ENCODE results near the gene CUX1. TPM values are rescaled to one million over a fixed set of nuclear protein-coding genes. Genes with fewer than 3 reads are reported as not detected.
A peak's percentile ranks its signal among the peaks of the same experiment; 100 is the strongest.

Gene CUX1
- total and polyA plus RNA-seq, 2 of the 13 experiments (the other 11 are each of a cell fraction or from before 2014, with no cell fraction given), result 13.7 to 14.9 TPM

DNA sequence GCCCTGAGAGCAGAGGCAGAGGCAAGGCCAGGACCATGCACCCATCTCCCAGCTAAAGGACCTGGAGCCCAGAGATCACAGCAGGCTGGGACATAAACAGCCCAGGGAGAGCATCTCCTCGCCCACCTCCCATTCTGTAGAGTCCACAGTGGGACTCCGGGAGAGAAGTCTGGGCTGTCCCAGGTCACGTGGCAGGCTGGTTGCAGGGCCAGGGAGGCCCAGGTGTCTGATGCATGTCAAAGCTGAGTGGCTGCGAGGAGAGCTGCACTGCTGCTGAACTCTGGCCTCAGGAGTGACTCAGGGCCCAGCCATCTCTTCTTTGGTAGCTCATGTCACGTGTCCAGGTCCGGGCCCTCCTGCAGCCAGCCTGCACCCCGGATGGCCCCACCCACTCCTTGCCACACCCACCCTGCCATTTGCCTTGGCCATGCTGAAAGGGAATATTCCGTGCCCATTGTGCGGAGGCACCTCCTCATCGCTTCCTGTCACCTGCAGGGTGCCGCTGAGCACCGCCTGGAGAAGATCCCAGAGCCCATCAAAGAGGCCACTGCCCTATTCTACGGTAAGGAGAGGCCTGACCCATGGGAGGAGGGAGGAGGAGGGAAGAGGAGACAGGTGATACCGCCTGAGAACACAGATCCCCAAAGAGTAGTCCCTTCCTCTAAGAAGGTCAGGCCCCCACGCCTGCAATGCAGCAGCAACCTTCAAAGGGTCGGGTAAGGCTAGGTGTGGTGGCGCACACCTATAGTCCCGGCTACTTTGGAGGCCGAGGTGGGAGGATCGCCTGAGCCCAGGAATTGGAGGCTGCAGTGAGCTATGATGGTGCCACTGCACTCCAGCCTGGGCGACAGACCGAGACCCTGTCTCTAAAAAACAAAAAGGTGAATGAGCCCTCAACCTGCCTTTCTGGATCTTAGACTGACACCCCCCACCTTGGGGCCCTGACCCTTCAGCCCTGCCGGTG, 456.6 kb downstream of the CUX1 start (continued):
- TF ChIP-seq, protein P1, sequence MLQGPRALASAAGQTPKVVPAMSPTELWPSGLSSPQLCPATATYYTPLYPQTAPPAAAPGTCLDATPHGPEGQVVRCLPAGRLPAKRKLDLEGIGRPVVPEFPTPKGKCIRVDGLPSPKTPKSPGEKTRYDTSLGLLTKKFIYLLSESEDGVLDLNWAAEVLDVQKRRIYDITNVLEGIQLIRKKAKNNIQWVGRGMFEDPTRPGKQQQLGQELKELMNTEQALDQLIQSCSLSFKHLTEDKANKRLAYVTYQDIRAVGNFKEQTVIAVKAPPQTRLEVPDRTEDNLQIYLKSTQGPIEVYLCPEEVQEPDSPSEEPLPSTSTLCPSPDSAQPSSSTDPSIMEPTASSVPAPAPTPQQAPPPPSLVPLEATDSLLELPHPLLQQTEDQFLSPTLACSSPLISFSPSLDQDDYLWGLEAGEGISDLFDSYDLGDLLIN (CRISPR knock-in tag; IDR thresholded peaks at IDR 0.05; ENCODE audit: borderline replicate concordance), result no peak
- no peak for TF ChIP-seq ZNF703 (CRISPR knock-in tag; IDR thresholded peaks at IDR 0.05; ENCODE audit: borderline replicate concordance)
- no peak for TF ChIP-seq ZNF550 (CRISPR knock-in tag; IDR thresholded peaks at IDR 0.05; ENCODE audit: borderline replicate concordance)
- TF ChIP-seq, protein P2, sequence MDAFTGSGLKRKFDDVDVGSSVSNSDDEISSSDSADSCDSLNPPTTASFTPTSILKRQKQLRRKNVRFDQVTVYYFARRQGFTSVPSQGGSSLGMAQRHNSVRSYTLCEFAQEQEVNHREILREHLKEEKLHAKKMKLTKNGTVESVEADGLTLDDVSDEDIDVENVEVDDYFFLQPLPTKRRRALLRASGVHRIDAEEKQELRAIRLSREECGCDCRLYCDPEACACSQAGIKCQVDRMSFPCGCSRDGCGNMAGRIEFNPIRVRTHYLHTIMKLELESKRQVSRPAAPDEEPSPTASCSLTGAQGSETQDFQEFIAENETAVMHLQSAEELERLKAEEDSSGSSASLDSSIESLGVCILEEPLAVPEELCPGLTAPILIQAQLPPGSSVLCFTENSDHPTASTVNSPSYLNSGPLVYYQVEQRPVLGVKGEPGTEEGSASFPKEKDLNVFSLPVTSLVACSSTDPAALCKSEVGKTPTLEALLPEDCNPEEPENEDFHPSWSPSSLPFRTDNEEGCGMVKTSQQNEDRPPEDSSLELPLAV (CRISPR knock-in tag; conservative IDR thresholded peaks at IDR 0.05; ENCODE audit: low read depth), result no peak
- TF ChIP-seq POGZ (CRISPR knock-in tag; IDR thresholded peaks at IDR 0.05), result peak; percentile 38; the same call in 1 of the 2 replicates
- no peak for TF ChIP-seq KAT7 (CRISPR knock-in tag; IDR thresholded peaks at IDR 0.05; ENCODE audit: borderline replicate concordance)
- TF ChIP-seq, protein P3, sequence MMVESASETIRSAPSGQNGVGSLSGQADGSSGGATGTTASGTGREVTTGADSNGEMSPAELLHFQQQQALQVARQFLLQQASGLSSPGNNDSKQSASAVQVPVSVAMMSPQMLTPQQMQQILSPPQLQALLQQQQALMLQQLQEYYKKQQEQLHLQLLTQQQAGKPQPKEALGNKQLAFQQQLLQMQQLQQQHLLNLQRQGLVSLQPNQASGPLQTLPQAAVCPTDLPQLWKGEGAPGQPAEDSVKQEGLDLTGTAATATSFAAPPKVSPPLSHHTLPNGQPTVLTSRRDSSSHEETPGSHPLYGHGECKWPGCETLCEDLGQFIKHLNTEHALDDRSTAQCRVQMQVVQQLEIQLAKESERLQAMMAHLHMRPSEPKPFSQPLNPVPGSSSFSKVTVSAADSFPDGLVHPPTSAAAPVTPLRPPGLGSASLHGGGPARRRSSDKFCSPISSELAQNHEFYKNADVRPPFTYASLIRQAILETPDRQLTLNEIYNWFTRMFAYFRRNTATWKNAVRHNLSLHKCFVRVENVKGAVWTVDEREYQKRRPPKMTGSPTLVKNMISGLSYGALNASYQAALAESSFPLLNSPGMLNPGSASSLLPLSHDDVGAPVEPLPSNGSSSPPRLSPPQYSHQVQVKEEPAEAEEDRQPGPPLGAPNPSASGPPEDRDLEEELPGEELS (CRISPR knock-in tag; IDR thresholded peaks at IDR 0.05), result no peak
- TF ChIP-seq SYNCRIP (IDR thresholded peaks at IDR 0.05; ENCODE audit: insufficient read depth, low read depth, low read length), result no peak
- TF ChIP-seq ZC3H13 (CRISPR knock-in tag; IDR thresholded peaks at IDR 0.05), result no peak
- peak; percentile 87 for TF ChIP-seq MED1 (CRISPR knock-in tag; IDR thresholded peaks at IDR 0.05)
- peak; percentile 36; the same call in 1 of the 2 replicates for TF ChIP-seq ZNF558 (CRISPR knock-in tag; IDR thresholded peaks at IDR 0.05; ENCODE audit: borderline replicate concordance)
- TF ChIP-seq, protein P4, sequence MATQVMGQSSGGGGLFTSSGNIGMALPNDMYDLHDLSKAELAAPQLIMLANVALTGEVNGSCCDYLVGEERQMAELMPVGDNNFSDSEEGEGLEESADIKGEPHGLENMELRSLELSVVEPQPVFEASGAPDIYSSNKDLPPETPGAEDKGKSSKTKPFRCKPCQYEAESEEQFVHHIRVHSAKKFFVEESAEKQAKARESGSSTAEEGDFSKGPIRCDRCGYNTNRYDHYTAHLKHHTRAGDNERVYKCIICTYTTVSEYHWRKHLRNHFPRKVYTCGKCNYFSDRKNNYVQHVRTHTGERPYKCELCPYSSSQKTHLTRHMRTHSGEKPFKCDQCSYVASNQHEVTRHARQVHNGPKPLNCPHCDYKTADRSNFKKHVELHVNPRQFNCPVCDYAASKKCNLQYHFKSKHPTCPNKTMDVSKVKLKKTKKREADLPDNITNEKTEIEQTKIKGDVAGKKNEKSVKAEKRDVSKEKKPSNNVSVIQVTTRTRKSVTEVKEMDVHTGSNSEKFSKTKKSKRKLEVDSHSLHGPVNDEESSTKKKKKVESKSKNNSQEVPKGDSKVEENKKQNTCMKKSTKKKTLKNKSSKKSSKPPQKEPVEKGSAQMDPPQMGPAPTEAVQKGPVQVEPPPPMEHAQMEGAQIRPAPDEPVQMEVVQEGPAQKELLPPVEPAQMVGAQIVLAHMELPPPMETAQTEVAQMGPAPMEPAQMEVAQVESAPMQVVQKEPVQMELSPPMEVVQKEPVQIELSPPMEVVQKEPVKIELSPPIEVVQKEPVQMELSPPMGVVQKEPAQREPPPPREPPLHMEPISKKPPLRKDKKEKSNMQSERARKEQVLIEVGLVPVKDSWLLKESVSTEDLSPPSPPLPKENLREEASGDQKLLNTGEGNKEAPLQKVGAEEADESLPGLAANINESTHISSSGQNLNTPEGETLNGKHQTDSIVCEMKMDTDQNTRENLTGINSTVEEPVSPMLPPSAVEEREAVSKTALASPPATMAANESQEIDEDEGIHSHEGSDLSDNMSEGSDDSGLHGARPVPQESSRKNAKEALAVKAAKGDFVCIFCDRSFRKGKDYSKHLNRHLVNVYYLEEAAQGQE (IDR thresholded peaks at IDR 0.05; ENCODE audit: borderline replicate concordance in 1 of 2, low read depth in 1 of 2, low read length in 2 of 2), result no peak
- no peak for TF ChIP-seq RBM39 (IDR thresholded peaks at IDR 0.05; ENCODE audit: low read depth, low read length, poor library complexity, severe bottlenecking)
- TF ChIP-seq, protein P5, sequence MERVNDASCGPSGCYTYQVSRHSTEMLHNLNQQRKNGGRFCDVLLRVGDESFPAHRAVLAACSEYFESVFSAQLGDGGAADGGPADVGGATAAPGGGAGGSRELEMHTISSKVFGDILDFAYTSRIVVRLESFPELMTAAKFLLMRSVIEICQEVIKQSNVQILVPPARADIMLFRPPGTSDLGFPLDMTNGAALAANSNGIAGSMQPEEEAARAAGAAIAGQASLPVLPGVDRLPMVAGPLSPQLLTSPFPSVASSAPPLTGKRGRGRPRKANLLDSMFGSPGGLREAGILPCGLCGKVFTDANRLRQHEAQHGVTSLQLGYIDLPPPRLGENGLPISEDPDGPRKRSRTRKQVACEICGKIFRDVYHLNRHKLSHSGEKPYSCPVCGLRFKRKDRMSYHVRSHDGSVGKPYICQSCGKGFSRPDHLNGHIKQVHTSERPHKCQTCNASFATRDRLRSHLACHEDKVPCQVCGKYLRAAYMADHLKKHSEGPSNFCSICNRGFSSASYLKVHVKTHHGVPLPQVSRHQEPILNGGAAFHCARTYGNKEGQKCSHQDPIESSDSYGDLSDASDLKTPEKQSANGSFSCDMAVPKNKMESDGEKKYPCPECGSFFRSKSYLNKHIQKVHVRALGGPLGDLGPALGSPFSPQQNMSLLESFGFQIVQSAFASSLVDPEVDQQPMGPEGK (CRISPR knock-in tag; IDR thresholded peaks at IDR 0.05), result peak; percentile 63; the same call in 1 of the 2 replicates
- TF ChIP-seq REXO4 (CRISPR knock-in tag; IDR thresholded peaks at IDR 0.05; ENCODE audit: borderline replicate concordance), result no peak
- TF ChIP-seq MBD4 (IDR thresholded peaks at IDR 0.05; ENCODE audit: borderline replicate concordance, low read length), result no peak
